Hematopoietic multipotent progenitor cell treated with erythropoietin and hydrocortisone succinate and interleukin-3 and kit ligand, for 6 days (in vitro differentiated cells): ENCODE measurements around the gene CLK3.
"Not testable (repeated sequence)": the region's sequence is repeated elsewhere in the genome, so short reads cannot be mapped to it uniquely, and the experiment has no call there.

Experiments used
- DNase-seq: peaks from one replicate; pipeline ENCODE4 v3.0.0-alpha.2; 2015

The CLK3 gene

DNA sequence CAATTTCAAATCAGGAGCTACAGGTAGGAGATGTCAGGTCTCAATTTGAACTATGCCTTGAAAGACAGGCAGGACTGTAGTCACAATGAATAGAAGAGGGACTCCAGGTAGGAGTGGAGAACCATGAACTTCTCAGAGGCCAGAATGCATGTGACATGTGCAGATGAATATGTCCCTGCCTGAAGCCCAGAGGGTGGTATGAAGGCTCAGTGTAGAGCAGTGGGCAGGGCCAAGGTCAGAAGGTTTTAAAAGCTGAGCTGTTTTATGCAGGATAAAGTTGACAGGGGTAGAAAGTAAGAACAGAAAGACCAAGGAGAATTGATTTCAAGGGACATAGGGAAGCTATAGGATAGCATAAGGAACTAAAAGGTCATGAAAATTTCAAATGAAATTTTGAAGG is 30.8 kb downstream of the CLK3 start:
- DNase-seq = no peak

DNA sequence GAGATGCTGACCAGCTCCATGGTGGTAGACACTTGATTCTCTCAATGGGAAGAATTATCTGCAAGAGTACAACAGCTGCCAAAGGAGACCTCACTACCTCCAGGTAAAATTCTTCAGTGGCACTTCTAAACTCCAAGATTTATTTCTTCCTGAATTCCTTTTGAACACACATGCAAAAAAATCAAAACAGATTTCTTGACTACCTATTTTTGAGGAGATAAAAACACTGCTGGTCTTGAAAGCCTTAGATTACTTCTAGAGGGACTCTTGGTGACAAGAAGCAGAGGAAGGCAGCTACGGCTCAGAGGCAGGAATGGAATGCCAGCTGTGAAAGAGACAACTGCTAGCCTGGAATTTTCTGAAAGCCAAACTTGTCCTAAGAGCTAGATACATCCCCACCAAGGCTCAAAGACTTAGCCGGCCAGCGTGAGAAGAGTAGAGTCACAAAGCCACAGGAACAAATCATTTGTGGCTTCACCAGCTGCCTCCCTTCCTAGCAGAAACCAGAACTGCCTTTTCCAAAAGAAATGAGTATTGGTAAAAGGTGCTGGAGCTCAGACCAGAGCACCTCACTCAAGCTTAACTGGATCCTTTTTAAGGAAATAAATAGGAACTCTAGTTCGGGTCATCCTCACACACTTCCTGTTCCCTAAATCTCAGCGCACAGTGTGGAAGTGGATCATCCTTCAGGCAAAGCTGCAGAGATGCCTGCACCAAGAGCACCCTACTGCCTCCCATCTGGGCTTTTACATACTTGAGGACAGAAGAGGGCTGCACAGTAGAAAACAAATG is 32.6 kb downstream of the CLK3 start:
- no peak for DNase-seq

DNA sequence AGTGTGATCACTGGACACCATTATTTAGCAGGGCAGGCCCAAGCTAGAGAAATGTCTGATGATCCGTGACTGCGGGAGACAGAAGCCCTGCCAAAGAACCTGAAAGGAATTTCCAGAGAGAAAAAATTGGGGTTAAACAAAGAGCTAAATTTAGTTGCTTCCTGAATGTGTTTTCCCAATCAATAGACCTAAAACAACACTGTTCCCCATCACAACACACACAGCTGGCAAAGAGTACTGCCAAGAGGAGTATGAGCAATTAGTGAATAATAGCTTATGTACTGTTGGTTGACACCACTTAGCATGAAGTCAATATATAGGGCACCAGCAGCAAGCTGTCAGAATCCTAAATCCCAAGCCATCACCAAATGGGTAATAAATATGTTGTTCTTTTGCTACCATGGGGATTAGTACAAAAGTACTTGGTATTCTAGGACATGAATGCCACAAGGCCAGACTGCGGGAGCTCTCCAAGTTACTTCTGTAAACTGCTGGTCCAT is 35.7 kb downstream of the CLK3 start:
- DNase-seq = no peak

DNA sequence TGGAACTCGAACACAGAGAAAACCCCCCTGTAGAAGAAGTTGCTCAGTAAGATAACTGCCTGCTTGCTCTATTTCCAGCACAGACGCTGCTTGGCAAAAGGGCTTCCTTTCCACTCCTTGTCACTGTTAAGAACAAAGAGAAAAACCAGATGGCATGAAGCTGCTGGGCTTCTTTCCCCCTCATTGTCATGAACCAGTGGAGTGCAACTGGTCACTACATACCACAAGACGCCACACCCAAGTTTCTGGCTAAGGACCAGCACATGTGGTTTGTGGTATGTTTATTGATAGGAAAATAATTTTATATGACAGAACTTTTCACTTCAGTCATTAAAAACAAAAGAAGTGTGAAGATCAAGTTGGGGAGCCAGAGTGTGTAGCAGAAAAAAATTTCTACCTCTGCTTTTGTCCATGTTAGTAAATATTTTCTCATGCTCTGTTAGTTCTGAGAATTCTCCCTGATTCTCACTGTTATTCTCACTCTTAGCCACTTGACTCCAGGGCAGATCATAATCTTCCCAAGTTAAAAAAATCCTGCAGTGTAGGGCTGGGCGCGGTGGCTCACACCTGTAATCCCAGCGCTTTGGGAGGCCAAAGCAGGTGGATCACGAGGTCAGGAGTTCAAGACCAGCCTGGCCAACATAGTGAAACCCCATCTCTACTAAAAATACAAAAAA is 37.9 kb downstream of the CLK3 start:
- DNase-seq = peak; percentile 92

DNA sequence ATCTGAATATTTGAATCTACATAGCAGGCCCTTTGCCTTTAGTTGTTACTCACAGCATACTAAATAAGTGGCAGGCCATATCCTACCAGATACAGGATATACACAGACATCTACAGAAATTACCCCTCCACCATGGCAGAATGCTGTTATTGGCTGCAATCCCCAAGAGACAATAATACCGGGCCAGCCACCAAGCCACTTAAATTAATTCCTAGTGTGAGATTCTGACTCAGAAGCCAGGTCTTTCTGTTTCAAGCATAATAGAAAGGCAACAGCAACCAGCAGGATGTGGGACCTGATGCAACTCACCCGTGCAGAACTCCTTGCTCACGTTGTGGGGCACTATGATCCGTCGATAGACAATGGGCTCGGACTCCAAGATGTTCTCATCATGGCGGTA is 39.8 kb downstream of the CLK3 start:
- DNase-seq = no peak

DNA sequence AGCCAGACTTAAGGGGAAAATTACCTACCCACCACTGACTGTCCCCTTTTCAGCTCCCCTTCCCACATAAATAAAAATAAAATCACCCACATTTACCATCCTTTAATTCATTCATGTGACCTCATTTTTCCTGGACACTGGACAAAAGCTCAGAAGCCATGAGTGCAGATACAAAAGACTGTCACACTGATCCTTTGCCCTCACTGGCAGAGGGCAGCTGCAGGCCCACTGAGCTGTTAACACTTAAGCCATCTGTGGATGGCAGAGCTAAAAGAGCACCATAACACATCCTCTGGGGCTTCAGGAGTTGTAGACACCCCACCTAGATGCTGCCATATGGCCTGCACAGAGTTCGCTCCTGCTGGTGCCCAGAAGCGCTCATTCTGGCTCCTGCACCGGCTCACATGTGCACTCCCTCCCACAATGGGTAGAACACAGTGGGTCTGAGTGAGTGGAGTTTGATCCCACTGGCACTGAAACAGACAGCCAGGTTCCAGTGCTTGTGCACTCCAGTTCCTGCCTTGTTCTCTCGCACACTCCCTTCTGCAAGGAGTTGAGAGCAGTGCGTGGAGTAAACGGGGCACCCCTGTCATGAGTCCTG is 41.4 kb downstream of the CLK3 start:
- no peak for DNase-seq

DNA sequence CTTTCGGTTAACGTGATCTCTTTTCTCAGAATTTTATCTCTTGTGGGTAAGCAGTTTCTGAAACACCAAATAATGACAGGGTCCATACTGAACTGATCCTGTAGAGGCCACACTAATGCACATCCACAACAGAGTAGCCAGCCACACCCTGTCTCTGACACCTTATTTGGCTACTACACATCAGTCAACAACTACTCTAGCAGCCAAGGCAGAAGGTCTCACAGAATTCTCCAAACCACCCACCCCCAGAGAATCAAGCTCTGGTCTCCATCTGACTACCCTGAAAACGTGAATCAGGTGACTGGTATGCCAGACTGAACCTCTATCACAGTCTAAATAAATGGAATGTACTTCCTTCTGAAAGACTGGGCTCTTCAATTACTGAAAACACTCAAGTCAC is 42.2 kb downstream of the CLK3 start:
- DNase-seq = peak; percentile 31

DNA sequence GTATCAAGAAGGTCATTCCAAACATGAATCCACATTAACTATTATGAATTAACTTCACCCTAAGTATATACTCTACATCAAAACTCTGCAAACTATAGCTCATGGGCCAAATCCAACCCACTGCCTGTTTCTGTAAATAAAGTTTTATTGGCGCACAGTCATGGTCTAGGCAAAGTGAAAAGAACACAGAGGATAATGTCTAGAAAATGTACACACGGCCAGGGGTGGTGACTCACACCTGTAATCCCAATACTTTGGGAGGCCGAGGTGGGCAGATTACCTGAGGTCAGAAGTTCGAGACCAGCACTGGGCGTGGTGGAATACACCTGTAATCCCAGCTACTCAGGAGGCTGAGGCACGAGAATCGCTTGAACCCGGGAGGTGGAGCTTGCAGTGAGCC is 45.6 kb downstream of the CLK3 start:
- DNase-seq = not testable (repeated sequence)

DNA sequence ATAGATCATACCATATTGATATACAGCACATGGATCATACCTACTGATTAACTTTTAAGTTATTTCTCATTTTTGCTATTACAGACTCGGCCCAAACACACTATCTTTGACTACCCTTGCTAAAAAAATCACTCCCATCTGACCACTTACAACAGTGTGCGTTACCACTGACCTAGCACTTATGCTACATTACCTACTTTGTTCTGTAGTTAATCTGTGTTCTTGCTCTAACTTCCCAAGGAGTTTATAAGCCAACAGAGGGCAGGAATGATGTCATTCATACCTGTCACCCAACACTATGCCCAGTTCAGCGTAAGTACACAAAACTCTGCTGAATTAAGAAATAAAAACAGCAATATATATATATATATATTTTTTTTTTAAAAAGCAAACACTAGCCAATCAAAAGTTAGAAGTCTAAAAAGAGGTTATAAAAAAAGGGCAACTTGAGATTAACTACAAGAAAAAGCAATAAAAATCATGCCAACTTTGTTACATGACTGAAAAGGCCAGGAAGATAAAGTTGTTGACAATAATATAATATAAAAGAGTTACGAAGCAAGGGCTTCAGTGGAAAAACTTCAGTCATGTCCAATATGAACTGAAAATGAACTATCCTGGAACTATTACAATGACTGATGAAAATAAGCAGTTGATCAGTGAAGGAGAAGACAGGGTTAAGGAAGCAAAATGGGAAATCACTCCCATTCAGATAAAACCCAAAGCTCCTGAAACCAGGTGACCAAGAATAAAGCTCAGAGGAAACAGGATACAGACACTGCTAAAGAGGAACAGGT is 46.6 kb downstream of the CLK3 start:
- DNase-seq = no peak

DNA sequence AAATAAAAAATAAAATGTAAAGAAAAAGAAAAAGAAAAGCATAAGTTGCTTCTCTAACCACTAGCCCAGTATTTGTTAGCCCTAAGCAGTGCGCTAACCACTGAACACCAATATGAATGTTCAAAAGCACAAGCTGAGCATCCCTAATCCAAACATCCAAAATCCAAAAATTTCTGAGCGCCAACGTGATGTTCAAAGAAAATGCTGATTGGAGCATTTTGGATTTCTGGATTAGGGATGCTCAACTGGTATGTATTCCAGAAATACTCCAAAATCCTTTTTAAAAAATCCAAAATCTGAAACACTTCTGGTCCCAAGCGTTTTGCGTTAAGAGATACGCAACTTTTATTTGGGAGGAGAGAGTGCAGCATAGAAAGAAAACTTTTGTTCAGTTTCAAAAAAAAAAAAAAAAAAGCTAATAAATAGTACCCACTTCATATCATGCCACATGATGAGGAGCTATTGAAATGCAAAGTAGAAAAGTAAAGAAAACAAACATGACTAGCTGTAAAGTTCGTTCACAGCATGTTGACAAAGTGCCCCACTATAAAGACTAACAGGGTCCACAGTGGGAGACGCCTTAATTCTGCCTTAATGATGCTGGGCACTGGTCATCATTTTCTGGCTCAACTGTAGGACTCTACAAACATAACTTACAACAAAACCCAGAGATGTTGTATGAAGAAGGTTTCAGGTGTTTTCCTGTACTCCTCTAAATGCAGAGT is 47.8 kb downstream of the CLK3 start:
- no peak for DNase-seq

DNA sequence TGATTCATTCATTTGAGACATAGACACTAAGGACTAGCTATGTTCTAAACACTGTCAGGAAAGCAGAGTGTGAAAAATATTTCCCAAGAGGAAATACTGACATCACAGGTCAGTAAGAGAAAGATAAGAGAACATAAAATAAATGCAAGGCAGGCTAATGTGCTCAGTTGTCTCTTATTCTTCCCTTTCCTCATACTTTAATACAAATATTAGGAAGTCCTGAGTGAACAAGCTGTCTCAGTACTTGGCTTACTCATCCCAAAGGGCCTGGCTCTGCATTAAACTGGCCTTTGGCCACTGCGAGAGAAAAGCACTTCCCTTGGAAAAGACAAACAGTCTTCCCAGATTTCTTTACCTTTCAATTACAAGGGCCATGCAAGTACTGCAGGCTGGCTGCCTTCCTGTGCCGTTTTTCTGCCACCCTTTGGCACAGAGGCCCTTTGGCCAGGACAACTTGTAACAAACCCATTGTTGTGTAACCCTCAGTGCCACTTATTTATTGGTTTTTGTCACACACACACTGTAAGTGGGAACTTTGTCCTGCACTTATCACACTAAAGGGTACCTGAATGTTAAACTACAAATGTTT is 48.5 kb downstream of the CLK3 start:
- no peak for DNase-seq

DNA sequence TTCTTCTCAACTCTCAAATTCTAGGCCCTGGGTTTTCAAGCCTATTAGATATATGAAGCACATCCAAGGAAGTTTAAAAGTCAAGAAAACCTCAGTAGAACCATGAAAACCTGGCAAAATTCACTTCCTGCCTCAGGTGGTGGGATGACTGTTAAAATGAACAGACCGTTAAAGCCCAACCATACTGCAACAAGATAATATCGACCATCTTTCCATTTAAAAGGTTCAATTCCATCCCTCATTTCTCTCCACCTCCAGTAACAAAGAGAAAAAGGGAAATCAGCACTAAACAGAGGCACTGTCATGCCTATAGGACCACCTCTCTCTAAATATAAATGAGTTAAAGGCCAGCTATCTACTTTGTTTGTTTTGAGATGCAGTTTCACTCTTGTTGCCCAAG is 49.0 kb downstream of the CLK3 start:
- DNase-seq = no peak

DNA sequence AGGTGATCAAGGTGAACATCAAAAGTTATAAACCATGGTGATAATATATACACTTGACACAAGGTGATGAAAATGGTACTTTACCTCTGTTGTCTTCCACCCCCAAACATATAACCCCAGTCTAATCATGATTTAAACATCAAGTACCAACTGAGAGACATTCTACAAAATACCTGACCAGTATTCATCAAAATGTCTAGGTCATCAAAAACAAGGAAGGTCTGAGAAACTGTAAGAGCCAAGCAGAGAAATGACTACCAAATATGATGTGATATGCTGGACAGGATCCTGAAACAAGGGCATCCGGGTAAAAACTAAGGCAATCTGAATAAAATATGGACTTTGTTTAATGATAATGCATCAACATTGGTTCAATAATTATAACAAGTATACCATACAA is 52.3 kb downstream of the CLK3 start:
- no peak for DNase-seq

DNA sequence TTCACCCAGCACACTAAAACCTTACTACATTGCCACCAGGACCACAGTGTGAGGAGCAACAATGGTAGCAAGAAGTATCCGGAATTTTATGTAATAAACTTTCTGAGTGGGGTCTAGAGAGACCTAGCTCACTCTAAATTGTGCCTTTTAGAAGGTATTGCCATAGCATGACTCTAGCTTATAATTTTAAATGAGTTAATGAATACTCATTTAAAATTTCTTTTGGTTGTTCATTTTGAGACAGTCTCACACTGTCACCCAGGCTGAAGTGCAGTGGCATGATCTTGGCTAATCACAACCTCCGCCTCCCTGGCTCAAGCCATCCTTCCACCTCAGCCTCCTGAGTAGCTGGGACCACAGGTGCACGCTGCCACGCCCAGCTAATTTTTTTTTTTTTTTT is 54.0 kb downstream of the CLK3 start:
- no peak for DNase-seq

DNA sequence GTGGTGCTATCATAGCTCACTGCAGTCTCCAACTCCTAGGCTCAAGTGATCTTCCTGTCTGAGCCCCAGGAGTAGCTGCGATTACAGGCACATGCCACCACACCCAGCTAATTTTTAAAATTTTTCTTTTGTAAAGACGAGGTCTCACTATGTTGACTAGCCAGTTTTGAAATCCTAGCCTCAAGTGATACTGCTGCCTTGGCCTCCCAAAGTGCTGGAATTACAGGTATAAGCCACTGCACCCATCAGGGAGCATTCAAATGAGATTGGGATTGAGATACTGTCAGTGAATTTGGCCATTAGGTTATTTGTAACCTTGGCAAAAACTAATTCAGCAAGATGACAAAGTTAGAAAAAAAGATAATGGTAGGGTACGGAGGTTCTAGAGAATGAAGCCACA is 58.5 kb downstream of the CLK3 start:
- no peak for DNase-seq

DNA sequence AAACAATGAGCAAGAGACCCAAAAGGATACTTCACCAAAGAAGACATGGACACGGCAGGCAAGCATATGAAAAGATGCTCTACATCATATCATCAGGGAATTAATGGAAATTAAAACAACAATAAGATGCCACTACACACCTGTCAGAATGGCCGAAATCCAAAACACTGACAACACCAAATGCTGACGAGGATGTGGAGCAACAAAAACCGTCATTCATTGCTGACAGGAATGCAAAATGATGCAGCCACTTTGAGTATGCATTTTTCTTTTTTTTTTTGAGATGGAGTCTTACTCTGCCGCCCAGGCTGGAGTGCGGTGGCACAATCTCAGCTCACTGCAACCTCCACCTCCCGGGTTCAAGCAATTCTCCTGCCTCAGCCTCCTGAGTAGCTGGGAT is 61.2 kb downstream of the CLK3 start:
- DNase-seq = no peak
